Measurements from ENCODE around the gene FHOD3. TPM values are rescaled to one million over a fixed set of nuclear protein-coding genes. Genes with fewer than 3 reads are reported as not detected.

The FHOD3 gene
- total RNA-seq, 4 donors from 2014 or later: 0.26 to 13.8 (median 4.9) TPM; not detected in 1

- Histone ChIP-seq H3K36me3 (no peaks in the 10 kb centered on the region), H3K27me3 (no peaks in the 10 kb centered on the region), H3K4me1 (no peaks in the 10 kb centered on the region), H3K9me3 (no peaks in the 10 kb centered on the region), H3K27ac (no peak overlapping the region), H3K4me3 (no peak overlapping the region)
- intact Hi-C loops (cut with DNase I; ENCODE audit: low total_unique reads): no loop called here
- no peak for TF ChIP-seq POLR2A (IDR thresholded peaks at IDR 0.05)
- no peak for TF ChIP-seq CTCF (IDR thresholded peaks at IDR 0.05)
- DNase-seq: no peak
Measured at GRCh38 chr18:36274083-36274715, 23.3 kb upstream of the FHOD3 start.

- intact Hi-C loops (cut with DNase I; ENCODE audit: low total_unique reads): no loop called here
- H3K27me3 ChIP-seq: no peaks in the 10 kb centered on the region
Measured at GRCh38 chr18:36275561-36275960, 22.0 kb upstream of the FHOD3 start.

GRCh38 chr18:36279001-36279400 is 18.5 kb upstream of the FHOD3 start:
- no peak for DNase-seq

More at GRCh38 chr18:36275561-36275960, 22.0 kb upstream of the FHOD3 start:
- Histone ChIP-seq H3K36me3 (no peaks in the 10 kb centered on the region), H3K9me3 (no peaks in the 10 kb centered on the region), H3K4me3 (no peak overlapping the region), H3K4me1 (no peaks in the 10 kb centered on the region), H3K27ac (no peak overlapping the region)
- TF ChIP-seq CTCF (IDR thresholded peaks at IDR 0.05): no peak
- TF ChIP-seq POLR2A (IDR thresholded peaks at IDR 0.05): no peak
- DNase-seq: no peak

GRCh38 chr18:36281936-36282335 is 15.6 kb upstream of the FHOD3 start:
- intact Hi-C loops (cut with DNase I; ENCODE audit: low total_unique reads): loop anchor here (10.0 kb wide), 2 partner anchors 197 to 267 kb away; no protein-coding TSS in a partner anchor
- DNase-seq: no peak
- H3K4me1 ChIP-seq: no peaks in the 10 kb centered on the region
- no peak for TF ChIP-seq POLR2A (IDR thresholded peaks at IDR 0.05)
- TF ChIP-seq CTCF (IDR thresholded peaks at IDR 0.05): no peak
- no peaks in the 10 kb centered on the region for H3K9me3 ChIP-seq
- no peak overlapping the region for H3K27ac ChIP-seq
- H3K4me3 ChIP-seq: no peak overlapping the region
- H3K36me3 ChIP-seq: no peaks in the 10 kb centered on the region
- no peaks in the 10 kb centered on the region for H3K27me3 ChIP-seq

More at GRCh38 chr18:36279001-36279400, 18.5 kb upstream of the FHOD3 start:
- no peaks in the 10 kb centered on the region for H3K27me3 ChIP-seq
- H3K9me3 ChIP-seq: no peaks in the 10 kb centered on the region
- H3K4me3 ChIP-seq: no peak overlapping the region
- H3K36me3 ChIP-seq: no peaks in the 10 kb centered on the region
- TF ChIP-seq CTCF (IDR thresholded peaks at IDR 0.05) (no peak), POLR2A (IDR thresholded peaks at IDR 0.05) (no peak)
- no peak overlapping the region for H3K27ac ChIP-seq
- no peaks in the 10 kb centered on the region for H3K4me1 ChIP-seq
- intact Hi-C loops (cut with DNase I; ENCODE audit: low total_unique reads): no loop called here

GRCh38 chr18:36283448-36283847 is 14.1 kb upstream of the FHOD3 start:
- DNase-seq: no peak
- Histone ChIP-seq H3K4me3 (no peak overlapping the region), H3K27ac (no peak overlapping the region), H3K4me1 (no peaks in the 10 kb centered on the region), H3K27me3 (no peaks in the 10 kb centered on the region), H3K36me3 (no peaks in the 10 kb centered on the region), H3K9me3 (no peaks in the 10 kb centered on the region)
- no peak for TF ChIP-seq CTCF (IDR thresholded peaks at IDR 0.05)
- no peak for TF ChIP-seq POLR2A (IDR thresholded peaks at IDR 0.05)
- intact Hi-C loops (cut with DNase I; ENCODE audit: low total_unique reads): loop anchor here (10.0 kb wide), 2 partner anchors 199 to 269 kb away; no protein-coding TSS in a partner anchor

All from uterus (tissue), 4 donors.